GM12874 (cell line): ENCODE results near the gene COQ10B.

Experiments
- TF ChIP-seq, protein P1 (sequence below): IDR thresholded peaks from 2 replicates; pipeline ENCODE4 v1.5.1; 2011; ENCODE audit warnings: low read depth, mild to moderate bottlenecking, control low read depth, low read length, moderate library complexity; ENCODE audit not compliant: insufficient read depth

The COQ10B gene

GRCh38 chr2:197453123-197453913, at the start of gene COQ10B:
Gene COQ10B, plus strand, starts transcription at chr2:197453552. Its CDS starts 9 bp downstream, at chr2:197453561.
- TF ChIP-seq, protein P1, sequence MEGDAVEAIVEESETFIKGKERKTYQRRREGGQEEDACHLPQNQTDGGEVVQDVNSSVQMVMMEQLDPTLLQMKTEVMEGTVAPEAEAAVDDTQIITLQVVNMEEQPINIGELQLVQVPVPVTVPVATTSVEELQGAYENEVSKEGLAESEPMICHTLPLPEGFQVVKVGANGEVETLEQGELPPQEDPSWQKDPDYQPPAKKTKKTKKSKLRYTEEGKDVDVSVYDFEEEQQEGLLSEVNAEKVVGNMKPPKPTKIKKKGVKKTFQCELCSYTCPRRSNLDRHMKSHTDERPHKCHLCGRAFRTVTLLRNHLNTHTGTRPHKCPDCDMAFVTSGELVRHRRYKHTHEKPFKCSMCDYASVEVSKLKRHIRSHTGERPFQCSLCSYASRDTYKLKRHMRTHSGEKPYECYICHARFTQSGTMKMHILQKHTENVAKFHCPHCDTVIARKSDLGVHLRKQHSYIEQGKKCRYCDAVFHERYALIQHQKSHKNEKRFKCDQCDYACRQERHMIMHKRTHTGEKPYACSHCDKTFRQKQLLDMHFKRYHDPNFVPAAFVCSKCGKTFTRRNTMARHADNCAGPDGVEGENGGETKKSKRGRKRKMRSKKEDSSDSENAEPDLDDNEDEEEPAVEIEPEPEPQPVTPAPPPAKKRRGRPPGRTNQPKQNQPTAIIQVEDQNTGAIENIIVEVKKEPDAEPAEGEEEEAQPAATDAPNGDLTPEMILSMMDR: no peak

DNA sequence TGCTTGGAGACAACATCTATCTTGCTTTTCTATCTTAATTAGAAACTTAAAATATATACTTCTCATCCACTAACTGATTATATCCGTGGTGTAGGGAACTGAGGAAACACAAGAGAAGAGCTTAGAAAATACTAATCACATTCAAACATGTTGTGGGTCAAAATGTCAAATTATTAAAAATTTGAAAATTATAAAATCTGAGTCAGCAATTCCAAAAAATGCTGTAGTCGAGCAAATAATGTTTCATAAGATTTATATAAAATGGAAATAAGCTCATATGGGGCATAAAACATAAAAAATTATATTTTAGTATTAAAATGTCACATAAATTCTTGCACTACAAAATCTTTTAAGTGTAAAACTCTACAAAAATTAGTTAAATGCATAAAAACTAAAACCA, 47.8 kb upstream of the COQ10B start:
- TF ChIP-seq, protein P1: no peak

DNA sequence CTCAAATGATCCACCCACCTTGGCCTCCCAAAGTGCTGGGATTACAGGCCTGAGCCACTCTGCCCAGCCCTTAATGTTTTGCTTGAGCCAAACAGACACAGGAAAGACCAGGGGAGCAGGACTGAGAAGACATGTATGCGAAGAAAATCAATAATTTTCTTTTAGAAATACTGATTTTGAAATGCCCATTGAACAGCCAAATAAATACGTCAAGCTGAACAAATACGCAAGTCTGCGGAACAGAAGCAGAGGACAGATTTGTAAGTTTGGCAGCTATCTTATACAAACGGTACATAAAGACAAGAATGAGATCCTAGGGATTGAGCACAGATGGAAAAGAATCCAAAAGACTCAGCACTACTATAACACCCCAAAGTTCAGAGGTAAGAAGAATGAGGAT, 39.3 kb upstream of the COQ10B start:
- TF ChIP-seq, protein P1: no peak

DNA sequence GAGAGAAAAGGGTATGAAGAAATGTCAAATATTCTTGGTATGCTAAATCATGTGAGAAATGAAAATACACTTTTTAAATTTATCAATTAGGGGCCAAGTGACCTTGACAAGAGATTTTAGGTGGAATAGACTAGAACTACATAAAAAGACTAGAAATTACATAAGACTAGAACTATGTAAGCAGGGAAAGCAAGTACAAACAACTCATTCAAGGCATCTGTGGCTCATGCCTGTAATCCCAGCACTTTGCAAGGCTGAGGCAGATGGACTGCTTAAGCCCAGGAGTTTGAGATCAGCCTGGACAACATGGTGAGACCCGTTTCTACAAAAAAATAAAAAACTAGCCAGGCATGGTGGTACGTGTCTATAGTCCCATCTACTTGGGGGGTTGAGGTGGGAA, 38.8 kb upstream of the COQ10B start:
- TF ChIP-seq, protein P1: no peak

GRCh38 chr2:197416268-197416667, 37.1 kb upstream of the COQ10B start:
- TF ChIP-seq, protein P1: no peak

DNA sequence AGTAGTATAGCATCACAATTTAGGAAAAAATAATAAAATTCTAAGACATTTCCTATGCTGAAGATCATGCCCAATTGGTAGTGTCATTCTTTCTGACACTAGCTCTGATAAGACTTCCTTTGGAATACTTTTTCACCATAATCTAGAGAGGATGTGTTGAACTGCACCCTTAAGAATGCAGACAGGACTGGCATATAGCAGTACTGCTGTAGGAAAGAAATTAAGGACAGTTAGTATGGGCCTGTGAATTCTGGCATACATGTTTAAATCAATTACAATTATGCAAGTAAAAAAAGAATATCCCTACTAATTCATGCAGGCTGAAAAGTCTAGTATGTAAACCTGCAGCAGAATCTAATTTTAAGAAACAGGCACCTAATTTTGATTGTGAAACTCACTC, 33.9 kb upstream of the COQ10B start:
- TF ChIP-seq, protein P1: no peak

DNA sequence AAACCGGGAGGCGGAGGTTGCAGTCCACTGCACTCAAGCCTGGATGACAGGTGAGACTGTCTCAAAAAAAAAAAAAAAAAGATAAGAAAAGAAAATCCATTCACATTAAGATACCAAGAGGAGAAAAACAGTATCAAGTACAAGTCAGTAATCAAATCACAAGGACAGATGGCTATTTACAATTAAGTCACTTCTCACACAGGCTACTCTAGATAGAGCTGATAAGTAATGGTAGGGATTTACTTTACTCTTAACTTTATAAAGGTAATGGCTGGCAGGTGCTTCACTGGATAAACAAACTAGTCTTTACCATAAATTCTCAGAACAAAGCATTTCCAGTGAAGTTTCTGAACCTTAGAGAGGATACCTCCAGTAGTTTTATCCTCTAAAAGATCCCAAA, 30.0 kb upstream of the COQ10B start:
- TF ChIP-seq, protein P1: no peak
